ENCODE results near the gene KRTAP2-4.
"Not testable (repeated sequence)": the region's sequence is repeated elsewhere in the genome, so short reads cannot be mapped to it uniquely, and the experiment has no call there.

Gene KRTAP2-4

GRCh38 chr17:41069031-41069430 is 3.4 kb upstream of the KRTAP2-4 start:
- DNase-seq, result no peak

GRCh38 chr17:41067281-41067680 is 1.6 kb upstream of the KRTAP2-4 start:
- no peak for DNase-seq

- DNase-seq, result not testable (repeated sequence)
Measured at GRCh38 chr17:41065016-41065689, 526 bp downstream of the KRTAP2-4 start.

- no peak for DNase-seq
Measured at GRCh38 chr17:41064301-41064700, 1.4 kb downstream of the KRTAP2-4 start.

- no peak for DNase-seq
Measured at GRCh38 chr17:41063449-41063848, 2.2 kb downstream of the KRTAP2-4 start.

GRCh38 chr17:41061964-41062363 is 3.7 kb downstream of the KRTAP2-4 start:
- DNase-seq, result peak; percentile 93

GRCh38 chr17:41060052-41060604 is 5.6 kb downstream of the KRTAP2-4 start, which contains the start of gene KRTAP2-3:
KRTAP2-3 (minus strand) TSS chr17:41060114; CDS start chr17:41060050, 64 bp downstream.
- peak; percentile 99 for DNase-seq

- DNase-seq, result peak; percentile 89
Measured at GRCh38 chr17:41059276-41060051, 6.2 kb downstream of the KRTAP2-4 start.

GRCh38 chr17:41058741-41059140 is 6.9 kb downstream of the KRTAP2-4 start:
- peak; percentile 50 for DNase-seq

GRCh38 chr17:41057547-41057946 is 8.1 kb downstream of the KRTAP2-4 start:
- no peak for DNase-seq

- not testable (repeated sequence) for DNase-seq
Measured at GRCh38 chr17:41055130-41055529, 10.5 kb downstream of the KRTAP2-4 start, which contains the start of gene KRTAP2-2. KRTAP2-2 (minus strand) TSS chr17:41055230; CDS start chr17:41055211, 19 bp downstream.

- not testable (repeated sequence) for DNase-seq
Measured at GRCh38 chr17:41054556-41054955, 11.1 kb downstream of the KRTAP2-4 start.

GRCh38 chr17:41054025-41054424 is 11.7 kb downstream of the KRTAP2-4 start:
- no peak for DNase-seq

GRCh38 chr17:41052566-41052965 is 13.1 kb downstream of the KRTAP2-4 start:
- DNase-seq, result no peak

- no peak for DNase-seq
Measured at GRCh38 chr17:41049110-41049509, 16.6 kb downstream of the KRTAP2-4 start.

GRCh38 chr17:41048441-41048840 is 17.2 kb downstream of the KRTAP2-4 start:
- DNase-seq, result no peak

- not testable (repeated sequence) for DNase-seq
Measured at GRCh38 chr17:41046735-41047465, 18.8 kb downstream of the KRTAP2-4 start, which contains the start of gene KRTAP2-1. KRTAP2-1 (minus strand) TSS chr17:41047316; CDS start chr17:41047267, 49 bp downstream.

- no peak for DNase-seq
Measured at GRCh38 chr17:41042953-41043352, 22.7 kb downstream of the KRTAP2-4 start.

GRCh38 chr17:41040783-41041571 is 24.7 kb downstream of the KRTAP2-4 start, which contains the start of gene KRTAP1-1:
KRTAP1-1 (minus strand) TSS chr17:41041450; CDS start chr17:41041397, 53 bp downstream.
- DNase-seq, result not testable (repeated sequence)

GRCh38 chr17:41037853-41038350 is 27.8 kb downstream of the KRTAP2-4 start:
- no peak for DNase-seq

GRCh38 chr17:41034346-41034935 is 31.2 kb downstream of the KRTAP2-4 start, which contains the start of gene KRTAP1-3:
KRTAP1-3 (minus strand) TSS chr17:41034874; CDS start chr17:41034821, 53 bp downstream.
- not testable (repeated sequence) for DNase-seq
